Stimulated activated CD4-positive, alpha-beta T cell treated with anti-CD3 and anti-CD28 coated beads, TNF-alpha, amount 100 ng/mL, for 24 hours (primary cell): ENCODE measurements around the gene CTSS.
A peak's percentile ranks its signal among the peaks of the same experiment; 100 is the strongest.
"Not testable (repeated sequence)": the region's sequence is repeated elsewhere in the genome, so short reads cannot be mapped to it uniquely, and the experiment has no call there.

ENCODE experiments used
- DNase-seq, 3 experiments: peaks; one replicate each; pipeline ENCODE4 v3.0.0-alpha.2; 2020; ENCODE audit warnings: low read depth in 3 of 3

Gene CTSS

GRCh38 chr1:150775276-150775675 is 9.7 kb upstream of the CTSS start:
- DNase-seq = no peak

DNA sequence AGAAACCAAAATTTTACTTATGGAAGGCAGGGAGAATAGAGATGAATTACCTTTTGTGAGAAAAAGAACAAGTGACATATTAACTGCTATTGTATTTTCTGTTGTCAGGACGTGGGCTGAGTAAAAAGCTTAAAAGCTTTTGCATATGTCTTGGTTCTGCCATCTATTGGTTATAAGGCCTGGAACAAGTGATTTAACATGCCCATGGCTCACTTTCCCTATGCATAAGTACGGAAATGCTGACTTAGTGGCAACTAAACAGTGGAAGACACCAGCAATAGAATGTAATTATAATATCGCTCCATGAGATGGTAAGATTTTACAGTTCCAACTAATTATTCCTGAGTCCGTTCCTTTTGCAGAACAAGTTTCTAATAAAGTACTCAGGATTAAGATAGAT is 6.7 kb upstream of the CTSS start:
- no peak for DNase-seq

DNA sequence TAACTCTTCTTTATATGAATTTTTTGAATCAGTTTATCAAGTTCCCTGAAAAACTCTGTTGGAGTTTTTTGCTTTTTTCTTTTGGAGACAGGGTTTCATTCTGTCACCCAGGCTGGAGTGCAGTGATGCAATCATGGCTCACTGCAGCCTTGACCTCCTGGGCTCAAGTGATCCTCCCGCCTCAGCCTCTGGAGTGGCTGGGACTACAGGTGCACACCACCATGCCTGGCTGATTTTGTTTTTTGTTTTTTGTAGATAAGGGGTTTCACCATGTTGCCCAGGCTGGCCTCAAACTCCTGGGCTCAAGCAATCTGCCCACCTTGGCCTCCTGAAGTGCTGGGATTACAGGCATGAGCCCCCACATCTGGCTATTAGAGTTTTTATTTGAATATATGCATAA is 2.1 kb upstream of the CTSS start:
- not testable (repeated sequence) for DNase-seq

GRCh38 chr1:150765977-150766301 is 361 bp upstream of the CTSS start:
- DNase-seq = not testable (repeated sequence)

GRCh38 chr1:150764617-150765101 is 919 bp downstream of the CTSS start:
- no peak for DNase-seq

GRCh38 chr1:150763018-150763417 is 2.6 kb downstream of the CTSS start:
- DNase-seq = no peak

DNA sequence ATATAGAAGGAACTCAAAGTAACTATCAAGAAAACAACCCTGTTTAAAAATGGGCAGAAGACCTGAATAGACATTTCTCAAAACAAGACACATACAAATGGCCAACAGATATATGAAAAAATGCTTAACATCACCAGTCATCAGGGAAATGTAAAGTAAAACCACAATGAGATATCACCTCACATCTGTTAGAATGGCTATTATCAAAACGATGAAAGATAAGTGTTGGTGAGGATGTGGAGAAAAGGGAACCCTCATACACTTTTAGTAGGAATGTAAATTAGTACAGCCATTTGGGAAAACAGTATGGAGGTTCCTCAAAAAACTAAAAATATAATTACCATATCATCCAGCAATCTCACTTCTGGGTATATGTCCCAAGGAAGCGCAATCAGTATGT is 3.0 kb downstream of the CTSS start:
- DNase-seq = no peak

- no peak for DNase-seq
Measured at GRCh38 chr1:150761801-150762200, 3.8 kb downstream of the CTSS start.

DNA sequence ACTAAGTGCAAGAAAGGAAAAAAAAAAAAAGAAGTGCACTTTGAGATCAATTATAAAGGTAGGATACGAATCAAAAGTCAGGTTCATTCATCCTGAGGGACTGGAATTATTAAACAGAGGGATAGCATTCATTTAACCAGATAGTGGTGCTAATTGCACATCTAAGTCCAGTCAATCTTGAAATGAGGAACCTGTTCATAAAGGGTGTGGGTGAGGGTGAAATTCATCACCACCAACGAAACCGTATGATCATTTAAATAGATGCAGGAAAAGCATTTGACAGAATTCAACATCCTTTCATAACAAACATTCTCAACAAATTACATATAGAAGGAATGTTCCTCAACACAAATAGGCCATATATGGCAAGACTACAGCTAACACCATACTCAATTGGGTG is 5.6 kb downstream of the CTSS start:
- no peak for DNase-seq

DNA sequence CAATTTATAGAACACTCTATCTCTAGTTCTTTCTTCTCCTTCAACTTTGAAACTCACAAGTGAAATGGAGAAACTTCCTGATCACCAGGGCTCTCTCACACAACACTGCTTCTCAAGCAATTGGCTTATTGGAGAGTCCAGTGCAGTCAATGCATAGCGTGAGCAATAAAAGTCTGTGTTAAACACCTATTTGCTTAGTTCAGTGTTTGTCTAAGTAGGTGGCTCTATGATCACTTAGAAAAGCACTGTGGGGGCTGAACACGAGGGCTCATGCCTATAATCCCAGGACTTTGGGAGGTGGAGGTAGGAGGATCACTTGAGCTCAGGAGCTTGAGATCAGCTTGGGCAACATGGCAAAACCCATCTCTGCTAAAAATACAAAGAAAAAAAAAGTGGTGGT is 12.2 kb downstream of the CTSS start:
- DNase-seq = no peak

DNA sequence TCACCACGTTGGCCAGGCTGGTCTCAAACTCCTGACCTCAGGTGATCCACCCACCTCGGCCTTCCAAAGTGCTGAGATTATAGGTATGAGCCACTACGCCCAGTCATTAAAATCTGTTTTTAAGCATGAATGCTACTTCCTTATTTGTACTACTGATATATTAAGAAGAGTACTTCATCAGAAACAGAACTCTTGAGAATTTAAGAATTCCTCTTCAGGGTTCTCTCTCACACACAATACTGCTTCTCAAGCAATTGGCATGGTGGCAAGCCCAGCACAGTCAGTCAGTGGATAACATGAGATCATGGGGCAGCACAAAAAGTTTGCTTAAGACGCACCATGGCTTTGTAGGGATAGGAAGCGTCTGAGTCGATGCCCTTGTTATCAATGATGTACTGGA is 14.1 kb downstream of the CTSS start:
- no peak for DNase-seq

GRCh38 chr1:150749720-150750311 is 15.8 kb downstream of the CTSS start:
- no peak for DNase-seq

GRCh38 chr1:150748878-150749719 is 16.5 kb downstream of the CTSS start:
- no peak for DNase-seq

GRCh38 chr1:150730130-150730721 is 35.4 kb downstream of the CTSS start:
- no peak for DNase-seq

DNA sequence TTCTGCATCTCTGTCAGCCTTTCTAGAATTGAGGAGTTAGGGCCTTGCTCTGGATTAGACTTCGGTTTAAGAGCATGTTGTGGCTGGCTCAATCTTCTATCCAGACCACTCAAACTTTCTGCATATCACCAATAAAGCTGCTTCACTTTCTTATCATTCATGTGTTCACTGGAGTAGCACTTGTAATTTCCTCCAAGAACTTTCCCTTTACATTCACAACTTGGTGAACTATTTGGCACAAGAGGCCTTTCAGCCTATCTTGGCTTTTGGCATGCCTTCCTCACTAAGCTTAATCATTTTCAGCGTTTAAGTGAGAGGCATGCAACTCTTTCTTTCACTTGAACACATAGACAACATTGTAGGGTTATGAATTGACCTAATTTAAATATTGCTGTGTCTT is 41.2 kb downstream of the CTSS start:
- no peak for DNase-seq

GRCh38 chr1:150720703-150721102 is 44.9 kb downstream of the CTSS start, which contains the start of gene HORMAD1:
Gene HORMAD1 (minus strand): TSS chr1:150720895. CDS start chr1:150719505, 1,390 bp downstream.
- DNase-seq = no peak

- DNase-seq = no peak
Measured at GRCh38 chr1:150720098-150720497, 45.5 kb downstream of the CTSS start.

DNA sequence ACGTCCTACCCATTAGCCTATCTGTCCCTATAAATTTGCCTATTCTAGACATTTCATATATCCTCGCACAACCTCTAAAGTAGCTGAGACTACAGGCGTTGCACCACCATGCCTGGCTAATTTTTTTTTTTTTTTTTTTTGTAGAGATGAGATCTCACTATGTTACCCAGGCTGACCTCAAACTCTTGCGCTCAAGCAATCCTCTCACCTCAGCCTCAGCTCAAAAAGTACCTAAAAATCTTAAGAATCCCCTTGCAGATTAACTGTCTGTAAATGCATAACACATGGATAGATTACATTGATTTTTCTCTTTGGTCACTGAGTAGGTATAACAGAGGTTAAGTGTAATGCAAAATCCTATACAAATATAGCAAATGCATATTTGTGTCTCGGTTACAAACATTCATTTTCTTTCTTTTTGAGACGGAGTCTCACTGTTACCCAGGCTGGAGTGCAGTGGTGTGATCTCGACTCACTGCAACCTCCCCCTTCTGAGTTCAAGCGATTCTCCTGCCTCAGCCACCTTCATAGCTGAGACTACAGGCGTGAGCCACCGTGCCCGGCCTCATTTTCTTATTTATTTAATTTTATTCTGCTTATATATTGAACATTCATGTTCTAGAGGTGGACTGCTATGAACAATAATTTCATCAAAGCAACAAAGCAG is 47.2 kb downstream of the CTSS start:
- no peak for DNase-seq

DNA sequence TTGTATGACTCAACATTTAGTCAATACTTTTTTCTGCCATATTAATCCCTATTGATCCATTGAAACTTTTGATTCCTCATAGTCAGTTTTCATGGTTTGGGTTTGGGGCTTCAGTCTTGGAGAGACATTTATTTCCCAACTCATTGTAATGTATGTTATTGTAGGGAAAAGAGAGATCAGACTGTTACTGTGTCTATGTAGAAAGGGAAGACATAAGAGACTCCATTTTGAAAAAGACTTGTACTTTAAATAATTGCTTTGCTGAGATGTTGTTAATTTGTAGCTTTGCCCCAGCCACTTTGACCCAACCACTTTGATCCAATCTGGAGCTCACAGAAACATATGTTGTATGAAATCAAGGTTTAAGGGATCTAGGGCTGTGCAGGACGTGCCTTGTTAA is 56.5 kb downstream of the CTSS start:
- DNase-seq = not testable (repeated sequence)

DNA sequence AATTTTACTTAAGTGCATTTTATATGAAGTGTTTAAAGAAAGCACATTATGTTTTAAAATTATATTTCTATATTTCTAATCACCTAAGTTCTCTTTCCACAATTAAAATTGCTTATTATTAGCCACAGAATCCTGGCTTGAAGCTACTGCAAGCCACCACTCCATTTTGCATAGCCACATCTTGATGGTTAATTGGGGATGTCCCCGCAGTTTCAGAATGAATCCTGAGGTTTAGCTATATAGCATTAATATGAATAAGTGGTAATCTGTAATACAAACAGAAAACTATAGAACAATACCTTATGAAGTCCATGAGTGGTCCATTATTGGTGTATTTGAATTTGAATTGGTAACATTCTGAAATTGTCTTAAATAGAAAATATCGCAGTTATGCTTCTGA is 57.0 kb downstream of the CTSS start:
- peak in 1 of 3 experiments; percentile 12 for DNase-seq

GRCh38 chr1:150706091-150706490 is 59.5 kb downstream of the CTSS start:
- no peak for DNase-seq

GRCh38 chr1:150703427-150703826 is 62.2 kb downstream of the CTSS start:
- DNase-seq = no peak
